NCI-H1417 treated with DMSO at 0.1 percent for 48 hours (cell line): Measurements from ENCODE around the gene ADAMTSL5.
"Not testable (repeated sequence)": the region's sequence is repeated elsewhere in the genome, so short reads cannot be mapped to it uniquely, and the experiment has no call there.

Experiments used
- DNase-seq: peaks from one replicate; lab custom pipeline; 2025; lab: John Stamatoyannopoulos, UW

ADAMTSL5 gene

GRCh38 chr19:1478934-1479707 lies 33.7 kb downstream of the ADAMTSL5 start, which contains the start of gene C19orf25:
Gene C19orf25 (minus strand): TSS chr19:1479215. CDS start chr19:1478903, 312 bp downstream.
- peak; percentile 83 for DNase-seq

GRCh38 chr19:1477056-1477455 lies 35.8 kb downstream of the ADAMTSL5 start:
- DNase-seq = not testable (repeated sequence)

- DNase-seq = no peak
Measured at GRCh38 chr19:1475751-1476437, 36.9 kb downstream of the ADAMTSL5 start.

GRCh38 chr19:1474765-1475351 lies 38.0 kb downstream of the ADAMTSL5 start:
- DNase-seq = no peak

GRCh38 chr19:1474011-1474764 lies 38.6 kb downstream of the ADAMTSL5 start:
- no peak for DNase-seq

- no peak for DNase-seq
Measured at GRCh38 chr19:1473085-1473851, 39.6 kb downstream of the ADAMTSL5 start.

GRCh38 chr19:1472231-1473084 lies 40.4 kb downstream of the ADAMTSL5 start:
- no peak for DNase-seq

GRCh38 chr19:1471515-1472160 lies 41.2 kb downstream of the ADAMTSL5 start:
- DNase-seq = no peak

- no peak for DNase-seq
Measured at GRCh38 chr19:1471010-1471514, 41.8 kb downstream of the ADAMTSL5 start.

- peak; percentile 78 for DNase-seq
Measured at GRCh38 chr19:1470305-1471009, 42.4 kb downstream of the ADAMTSL5 start.

GRCh38 chr19:1470055-1470304 lies 42.8 kb downstream of the ADAMTSL5 start:
- no peak for DNase-seq

GRCh38 chr19:1469255-1470054 lies 43.4 kb downstream of the ADAMTSL5 start:
- DNase-seq = no peak

GRCh38 chr19:1468821-1469254 lies 44.0 kb downstream of the ADAMTSL5 start:
- DNase-seq = no peak

GRCh38 chr19:1468274-1468820 lies 44.5 kb downstream of the ADAMTSL5 start:
- DNase-seq = no peak

GRCh38 chr19:1467490-1468273 lies 45.1 kb downstream of the ADAMTSL5 start:
- DNase-seq = no peak

GRCh38 chr19:1467215-1467489 lies 45.7 kb downstream of the ADAMTSL5 start:
- DNase-seq = no peak

- no peak for DNase-seq
Measured at GRCh38 chr19:1466461-1467214, 46.2 kb downstream of the ADAMTSL5 start.
